ENCODE results near the gene SARNP. TPM values are rescaled to one million over a fixed set of nuclear protein-coding genes. Genes with fewer than 3 reads are reported as not detected.

SARNP gene
- total and polyA plus RNA-seq, 4 donors, result 19.1 to 34.2 (median 25.6) TPM

DNA sequence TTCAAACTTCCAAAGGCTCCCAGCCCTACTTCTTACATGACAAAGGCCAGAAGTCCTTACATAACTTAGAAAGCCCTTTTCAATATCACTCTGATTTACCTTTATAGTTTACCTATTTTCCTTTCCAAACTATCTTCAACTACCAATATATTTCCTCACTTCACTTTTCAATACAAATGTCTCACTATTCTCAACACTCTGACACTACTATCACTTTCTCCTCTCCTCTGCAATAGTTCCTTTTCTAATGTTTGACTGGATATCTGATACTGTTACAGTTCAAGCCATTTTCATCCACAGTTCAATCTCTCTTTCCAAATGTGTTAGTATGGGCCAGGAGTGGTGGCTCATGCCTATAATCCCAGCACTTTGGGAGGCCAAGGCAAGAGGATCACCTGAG is 3.3 kb downstream of the SARNP start:
- Histone ChIP-seq H3K4me1 (ENCODE audit: control insufficient read depth in 4 of 4, insufficient read depth in 4 of 4, low read length in 3 of 4) (peaks cover 0 to 25% (median 19%) of the 10 kb centered on the region in 4 donors), H3K36me3 (ENCODE audit: control insufficient read depth in 4 of 4, insufficient read depth in 3 of 4, low read depth in 1 of 4, low read length in 3 of 4) (peaks cover 0 to 6% (median 1%) of the 10 kb centered on the region in 4 donors), H3K27me3 (ENCODE audit: control insufficient read depth in 4 of 4, insufficient read depth in 4 of 4, low read length in 3 of 4) (no peaks in the 10 kb centered on the region)

DNA sequence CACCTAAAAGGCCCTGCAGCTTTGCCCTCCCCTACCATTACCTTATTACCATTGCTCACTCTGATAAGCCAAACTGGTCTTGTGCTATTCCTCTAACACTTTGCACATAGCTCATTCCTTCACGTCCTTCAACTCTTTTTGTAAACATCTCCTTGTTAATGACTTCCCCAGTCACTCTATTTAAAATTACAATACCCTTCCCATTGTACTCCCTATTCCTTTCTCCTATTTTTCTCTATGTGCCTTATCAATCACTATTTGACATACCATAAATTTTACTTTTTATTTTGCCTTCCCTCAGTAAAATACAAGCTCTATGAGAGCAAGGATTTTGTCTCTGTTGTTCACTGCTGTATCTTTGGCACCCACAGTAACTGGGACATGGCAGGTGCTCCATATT is 5.4 kb downstream of the SARNP start:
- Histone ChIP-seq H3K4me3 (ENCODE audit: low read depth in 1 of 3, low read length in 3 of 3) (no peak overlapping the region), H3K9ac (ENCODE audit: low read depth in 1 of 2, low read length in 2 of 2) (no peak overlapping the region), H3K27me3 (ENCODE audit: control insufficient read depth in 4 of 4, insufficient read depth in 4 of 4, low read length in 3 of 4) (no peaks in the 10 kb centered on the region), H3K27ac (ENCODE audit: low read depth in 1 of 2, low read length in 2 of 2) (no peak overlapping the region), H3K36me3 (ENCODE audit: control insufficient read depth in 4 of 4, insufficient read depth in 3 of 4, low read depth in 1 of 4, low read length in 3 of 4) (peaks cover 0 to 13% (median 4%) of the 10 kb centered on the region in 4 donors), H3K4me1 (ENCODE audit: control insufficient read depth in 4 of 4, insufficient read depth in 4 of 4, low read length in 3 of 4) (peaks cover 0 to 19% (median 11%) of the 10 kb centered on the region in 4 donors), H3K9me3 (ENCODE audit: control insufficient read depth in 4 of 4, low read length in 3 of 4) (no peaks in the 10 kb centered on the region)
- TF ChIP-seq, protein P1, sequence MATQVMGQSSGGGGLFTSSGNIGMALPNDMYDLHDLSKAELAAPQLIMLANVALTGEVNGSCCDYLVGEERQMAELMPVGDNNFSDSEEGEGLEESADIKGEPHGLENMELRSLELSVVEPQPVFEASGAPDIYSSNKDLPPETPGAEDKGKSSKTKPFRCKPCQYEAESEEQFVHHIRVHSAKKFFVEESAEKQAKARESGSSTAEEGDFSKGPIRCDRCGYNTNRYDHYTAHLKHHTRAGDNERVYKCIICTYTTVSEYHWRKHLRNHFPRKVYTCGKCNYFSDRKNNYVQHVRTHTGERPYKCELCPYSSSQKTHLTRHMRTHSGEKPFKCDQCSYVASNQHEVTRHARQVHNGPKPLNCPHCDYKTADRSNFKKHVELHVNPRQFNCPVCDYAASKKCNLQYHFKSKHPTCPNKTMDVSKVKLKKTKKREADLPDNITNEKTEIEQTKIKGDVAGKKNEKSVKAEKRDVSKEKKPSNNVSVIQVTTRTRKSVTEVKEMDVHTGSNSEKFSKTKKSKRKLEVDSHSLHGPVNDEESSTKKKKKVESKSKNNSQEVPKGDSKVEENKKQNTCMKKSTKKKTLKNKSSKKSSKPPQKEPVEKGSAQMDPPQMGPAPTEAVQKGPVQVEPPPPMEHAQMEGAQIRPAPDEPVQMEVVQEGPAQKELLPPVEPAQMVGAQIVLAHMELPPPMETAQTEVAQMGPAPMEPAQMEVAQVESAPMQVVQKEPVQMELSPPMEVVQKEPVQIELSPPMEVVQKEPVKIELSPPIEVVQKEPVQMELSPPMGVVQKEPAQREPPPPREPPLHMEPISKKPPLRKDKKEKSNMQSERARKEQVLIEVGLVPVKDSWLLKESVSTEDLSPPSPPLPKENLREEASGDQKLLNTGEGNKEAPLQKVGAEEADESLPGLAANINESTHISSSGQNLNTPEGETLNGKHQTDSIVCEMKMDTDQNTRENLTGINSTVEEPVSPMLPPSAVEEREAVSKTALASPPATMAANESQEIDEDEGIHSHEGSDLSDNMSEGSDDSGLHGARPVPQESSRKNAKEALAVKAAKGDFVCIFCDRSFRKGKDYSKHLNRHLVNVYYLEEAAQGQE (IDR thresholded peaks at IDR 0.05), result no peak
- TF ChIP-seq RAD21 (IDR thresholded peaks at IDR 0.05) (no peak), NR2F2 (IDR thresholded peaks at IDR 0.05) (no peak), HNF4A (conservative IDR thresholded peaks at IDR 0.05) (no peak), FOXA2 (IDR thresholded peaks at IDR 0.05) (no peak), GABPA (IDR thresholded peaks at IDR 0.05 in 1 of 2, conservative IDR thresholded peaks at IDR 0.05 in 1 of 2) (no peak), YY1 (IDR thresholded peaks at IDR 0.05) (no peak), HNF4G (IDR thresholded peaks at IDR 0.05) (no peak), TAF1 (conservative IDR thresholded peaks at IDR 0.05) (no peak)
- TF ChIP-seq, protein P2, sequence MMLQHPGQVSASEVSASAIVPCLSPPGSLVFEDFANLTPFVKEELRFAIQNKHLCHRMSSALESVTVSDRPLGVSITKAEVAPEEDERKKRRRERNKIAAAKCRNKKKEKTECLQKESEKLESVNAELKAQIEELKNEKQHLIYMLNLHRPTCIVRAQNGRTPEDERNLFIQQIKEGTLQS (IDR thresholded peaks at IDR 0.05), result no peak
- TF ChIP-seq, protein P3, sequence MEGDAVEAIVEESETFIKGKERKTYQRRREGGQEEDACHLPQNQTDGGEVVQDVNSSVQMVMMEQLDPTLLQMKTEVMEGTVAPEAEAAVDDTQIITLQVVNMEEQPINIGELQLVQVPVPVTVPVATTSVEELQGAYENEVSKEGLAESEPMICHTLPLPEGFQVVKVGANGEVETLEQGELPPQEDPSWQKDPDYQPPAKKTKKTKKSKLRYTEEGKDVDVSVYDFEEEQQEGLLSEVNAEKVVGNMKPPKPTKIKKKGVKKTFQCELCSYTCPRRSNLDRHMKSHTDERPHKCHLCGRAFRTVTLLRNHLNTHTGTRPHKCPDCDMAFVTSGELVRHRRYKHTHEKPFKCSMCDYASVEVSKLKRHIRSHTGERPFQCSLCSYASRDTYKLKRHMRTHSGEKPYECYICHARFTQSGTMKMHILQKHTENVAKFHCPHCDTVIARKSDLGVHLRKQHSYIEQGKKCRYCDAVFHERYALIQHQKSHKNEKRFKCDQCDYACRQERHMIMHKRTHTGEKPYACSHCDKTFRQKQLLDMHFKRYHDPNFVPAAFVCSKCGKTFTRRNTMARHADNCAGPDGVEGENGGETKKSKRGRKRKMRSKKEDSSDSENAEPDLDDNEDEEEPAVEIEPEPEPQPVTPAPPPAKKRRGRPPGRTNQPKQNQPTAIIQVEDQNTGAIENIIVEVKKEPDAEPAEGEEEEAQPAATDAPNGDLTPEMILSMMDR (IDR thresholded peaks at IDR 0.05; ENCODE audit: low read depth, low read length, missing input control), result no peak
- no peak for DNase-seq (ENCODE audit: low spot score)
- 75% methylated on average over 1 of the region's 1 CpG for WGBS

More for the DNA sequence above, 3.3 kb downstream of the SARNP start:
- DNase-seq (ENCODE audit: low spot score), result no peak
- H3K27ac ChIP-seq (ENCODE audit: low read depth in 1 of 2, low read length in 2 of 2), result no peak overlapping the region
- no peak overlapping the region for H3K9ac ChIP-seq (ENCODE audit: low read depth in 1 of 2, low read length in 2 of 2)
- no peak overlapping the region for H3K4me3 ChIP-seq (ENCODE audit: low read depth in 1 of 3, low read length in 3 of 3)
- H3K9me3 ChIP-seq (ENCODE audit: control insufficient read depth in 4 of 4, low read length in 3 of 4), result no peaks in the 10 kb centered on the region
- no peak for TF ChIP-seq RXRA (IDR thresholded peaks at IDR 0.05)
- TF ChIP-seq RAD21 (IDR thresholded peaks at IDR 0.05), result no peak
- TF ChIP-seq, protein P1 (IDR thresholded peaks at IDR 0.05), result no peak
- TF ChIP-seq TAF1 (conservative IDR thresholded peaks at IDR 0.05), result no peak
- no peak for TF ChIP-seq HNF4G (IDR thresholded peaks at IDR 0.05)
- no peak for TF ChIP-seq EGR1 (IDR thresholded peaks at IDR 0.05; ENCODE audit: low read depth in 2 of 2)
- no peak for TF ChIP-seq SP1 (IDR thresholded peaks at IDR 0.05)
- no peak for TF ChIP-seq HNF4A (conservative IDR thresholded peaks at IDR 0.05)
- TF ChIP-seq JUND (IDR thresholded peaks at IDR 0.05), result no peak
- TF ChIP-seq, protein P4, sequence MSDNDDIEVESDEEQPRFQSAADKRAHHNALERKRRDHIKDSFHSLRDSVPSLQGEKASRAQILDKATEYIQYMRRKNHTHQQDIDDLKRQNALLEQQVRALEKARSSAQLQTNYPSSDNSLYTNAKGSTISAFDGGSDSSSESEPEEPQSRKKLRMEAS (IDR thresholded peaks at IDR 0.05), result no peak
- TF ChIP-seq NR2F2 (IDR thresholded peaks at IDR 0.05), result no peak
- no peak for TF ChIP-seq YY1 (IDR thresholded peaks at IDR 0.05)
